Measurements from ENCODE around the gene NFE2.

The NFE2 gene

DNA sequence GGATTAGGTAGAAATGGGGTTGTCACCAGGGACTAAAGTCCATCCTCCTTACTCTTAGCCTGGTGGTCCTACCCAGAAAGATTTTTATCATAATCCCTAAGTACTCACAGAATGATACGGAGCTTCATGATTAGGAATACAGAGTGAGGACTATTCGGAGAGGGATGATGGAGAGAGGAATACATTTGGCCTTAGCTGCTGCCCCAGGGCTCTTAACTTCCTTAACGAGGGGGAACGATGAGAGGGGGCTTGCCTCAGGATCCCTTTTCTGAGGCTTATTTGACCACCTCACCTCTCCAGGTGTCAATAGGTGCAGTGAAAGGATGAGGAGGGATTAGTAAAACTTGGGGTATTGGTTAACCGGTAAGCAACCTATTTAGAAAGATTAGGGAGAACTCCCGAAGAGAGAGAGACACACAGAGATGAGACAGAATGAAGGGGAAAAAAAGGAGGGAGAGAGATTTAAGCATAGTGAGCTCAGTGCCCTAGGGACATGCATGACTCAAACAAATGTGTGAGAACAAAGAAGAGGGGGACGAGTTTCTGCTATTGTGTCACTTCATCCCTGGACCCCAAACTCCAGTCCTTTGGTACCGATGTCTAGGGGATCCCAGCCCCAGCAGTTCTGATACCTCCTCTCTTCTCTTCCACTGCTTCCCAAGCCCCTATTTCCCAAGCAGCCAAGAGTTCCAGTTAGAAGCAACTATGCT, 1.1 kb downstream of the NFE2 start:
- no peak for ATAC-seq

DNA sequence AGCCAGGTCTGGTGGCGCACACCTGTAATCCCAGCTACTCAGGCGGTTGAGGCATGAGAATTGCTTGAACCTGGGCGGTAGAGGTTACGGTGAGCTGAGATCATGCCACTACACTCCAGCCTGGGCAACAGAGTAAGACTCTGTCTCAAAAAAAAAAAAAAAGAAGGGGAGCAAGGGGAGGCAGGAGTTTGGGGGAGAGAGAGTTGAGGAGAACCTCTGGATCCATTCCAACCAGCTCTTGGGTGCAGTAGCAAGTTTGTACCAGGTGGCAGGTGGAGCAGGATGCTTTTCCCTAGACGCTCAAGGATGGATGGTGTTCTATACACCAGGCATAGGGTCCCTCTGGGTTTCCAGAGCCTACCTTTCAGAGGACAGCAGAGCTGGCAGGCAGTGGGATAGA, 1.9 kb downstream of the NFE2 start:
- ATAC-seq: no peak
- no peak for TF ChIP-seq GLIS3 (CRISPR knock-in tag; IDR thresholded peaks at IDR 0.05)
- TF ChIP-seq ZNF70 (CRISPR knock-in tag; IDR thresholded peaks at IDR 0.05): no peak
- no peak for TF ChIP-seq ZFP30 (CRISPR knock-in tag; IDR thresholded peaks at IDR 0.05)
- no peak for TF ChIP-seq ARNTL (CRISPR knock-in tag; IDR thresholded peaks at IDR 0.05; ENCODE audit: borderline replicate concordance, low read depth)
- no peak for TF ChIP-seq TCF4 (CRISPR knock-in tag; IDR thresholded peaks at IDR 0.05; ENCODE audit: borderline replicate concordance)
- no peak for TF ChIP-seq RARB (CRISPR knock-in tag; IDR thresholded peaks at IDR 0.05)
- no peak for TF ChIP-seq ZNF565 (CRISPR knock-in tag; conservative IDR thresholded peaks at IDR 0.05; ENCODE audit: low read depth)
- TF ChIP-seq ZFP3 (CRISPR knock-in tag; IDR thresholded peaks at IDR 0.05): no peak
- TF ChIP-seq, protein P1, sequence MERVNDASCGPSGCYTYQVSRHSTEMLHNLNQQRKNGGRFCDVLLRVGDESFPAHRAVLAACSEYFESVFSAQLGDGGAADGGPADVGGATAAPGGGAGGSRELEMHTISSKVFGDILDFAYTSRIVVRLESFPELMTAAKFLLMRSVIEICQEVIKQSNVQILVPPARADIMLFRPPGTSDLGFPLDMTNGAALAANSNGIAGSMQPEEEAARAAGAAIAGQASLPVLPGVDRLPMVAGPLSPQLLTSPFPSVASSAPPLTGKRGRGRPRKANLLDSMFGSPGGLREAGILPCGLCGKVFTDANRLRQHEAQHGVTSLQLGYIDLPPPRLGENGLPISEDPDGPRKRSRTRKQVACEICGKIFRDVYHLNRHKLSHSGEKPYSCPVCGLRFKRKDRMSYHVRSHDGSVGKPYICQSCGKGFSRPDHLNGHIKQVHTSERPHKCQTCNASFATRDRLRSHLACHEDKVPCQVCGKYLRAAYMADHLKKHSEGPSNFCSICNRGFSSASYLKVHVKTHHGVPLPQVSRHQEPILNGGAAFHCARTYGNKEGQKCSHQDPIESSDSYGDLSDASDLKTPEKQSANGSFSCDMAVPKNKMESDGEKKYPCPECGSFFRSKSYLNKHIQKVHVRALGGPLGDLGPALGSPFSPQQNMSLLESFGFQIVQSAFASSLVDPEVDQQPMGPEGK (CRISPR knock-in tag; IDR thresholded peaks at IDR 0.05; ENCODE audit: borderline replicate concordance): no peak
- no peak for TF ChIP-seq ISL1 (CRISPR knock-in tag; IDR thresholded peaks at IDR 0.05)
- no peak for TF ChIP-seq ESRRG (CRISPR knock-in tag; IDR thresholded peaks at IDR 0.05)
- TF ChIP-seq PPARA (CRISPR knock-in tag; IDR thresholded peaks at IDR 0.05; ENCODE audit: borderline replicate concordance): no peak
- TF ChIP-seq OSR1 (CRISPR knock-in tag; IDR thresholded peaks at IDR 0.05): no peak
- TF ChIP-seq ZC3H10 (CRISPR knock-in tag; IDR thresholded peaks at IDR 0.05): no peak
- TF ChIP-seq, protein P2, sequence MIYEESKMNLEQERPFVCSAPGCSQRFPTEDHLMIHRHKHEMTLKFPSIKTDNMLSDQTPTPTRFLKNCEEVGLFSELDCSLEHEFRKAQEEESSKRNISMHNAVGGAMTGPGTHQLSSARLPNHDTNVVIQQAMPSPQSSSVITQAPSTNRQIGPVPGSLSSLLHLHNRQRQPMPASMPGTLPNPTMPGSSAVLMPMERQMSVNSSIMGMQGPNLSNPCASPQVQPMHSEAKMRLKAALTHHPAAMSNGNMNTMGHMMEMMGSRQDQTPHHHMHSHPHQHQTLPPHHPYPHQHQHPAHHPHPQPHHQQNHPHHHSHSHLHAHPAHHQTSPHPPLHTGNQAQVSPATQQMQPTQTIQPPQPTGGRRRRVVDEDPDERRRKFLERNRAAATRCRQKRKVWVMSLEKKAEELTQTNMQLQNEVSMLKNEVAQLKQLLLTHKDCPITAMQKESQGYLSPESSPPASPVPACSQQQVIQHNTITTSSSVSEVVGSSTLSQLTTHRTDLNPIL (CRISPR knock-in tag; IDR thresholded peaks at IDR 0.05; ENCODE audit: low read depth): no peak
- no peak for TF ChIP-seq BACH2 (CRISPR knock-in tag; IDR thresholded peaks at IDR 0.05; ENCODE audit: borderline replicate concordance)
- TF ChIP-seq, protein P3, sequence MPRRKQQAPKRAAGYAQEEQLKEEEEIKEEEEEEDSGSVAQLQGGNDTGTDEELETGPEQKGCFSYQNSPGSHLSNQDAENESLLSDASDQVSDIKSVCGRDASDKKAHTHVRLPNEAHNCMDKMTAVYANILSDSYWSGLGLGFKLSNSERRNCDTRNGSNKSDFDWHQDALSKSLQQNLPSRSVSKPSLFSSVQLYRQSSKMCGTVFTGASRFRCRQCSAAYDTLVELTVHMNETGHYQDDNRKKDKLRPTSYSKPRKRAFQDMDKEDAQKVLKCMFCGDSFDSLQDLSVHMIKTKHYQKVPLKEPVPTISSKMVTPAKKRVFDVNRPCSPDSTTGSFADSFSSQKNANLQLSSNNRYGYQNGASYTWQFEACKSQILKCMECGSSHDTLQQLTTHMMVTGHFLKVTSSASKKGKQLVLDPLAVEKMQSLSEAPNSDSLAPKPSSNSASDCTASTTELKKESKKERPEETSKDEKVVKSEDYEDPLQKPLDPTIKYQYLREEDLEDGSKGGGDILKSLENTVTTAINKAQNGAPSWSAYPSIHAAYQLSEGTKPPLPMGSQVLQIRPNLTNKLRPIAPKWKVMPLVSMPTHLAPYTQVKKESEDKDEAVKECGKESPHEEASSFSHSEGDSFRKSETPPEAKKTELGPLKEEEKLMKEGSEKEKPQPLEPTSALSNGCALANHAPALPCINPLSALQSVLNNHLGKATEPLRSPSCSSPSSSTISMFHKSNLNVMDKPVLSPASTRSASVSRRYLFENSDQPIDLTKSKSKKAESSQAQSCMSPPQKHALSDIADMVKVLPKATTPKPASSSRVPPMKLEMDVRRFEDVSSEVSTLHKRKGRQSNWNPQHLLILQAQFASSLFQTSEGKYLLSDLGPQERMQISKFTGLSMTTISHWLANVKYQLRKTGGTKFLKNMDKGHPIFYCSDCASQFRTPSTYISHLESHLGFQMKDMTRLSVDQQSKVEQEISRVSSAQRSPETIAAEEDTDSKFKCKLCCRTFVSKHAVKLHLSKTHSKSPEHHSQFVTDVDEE (CRISPR knock-in tag; IDR thresholded peaks at IDR 0.05): no peak
- TF ChIP-seq, protein P4, sequence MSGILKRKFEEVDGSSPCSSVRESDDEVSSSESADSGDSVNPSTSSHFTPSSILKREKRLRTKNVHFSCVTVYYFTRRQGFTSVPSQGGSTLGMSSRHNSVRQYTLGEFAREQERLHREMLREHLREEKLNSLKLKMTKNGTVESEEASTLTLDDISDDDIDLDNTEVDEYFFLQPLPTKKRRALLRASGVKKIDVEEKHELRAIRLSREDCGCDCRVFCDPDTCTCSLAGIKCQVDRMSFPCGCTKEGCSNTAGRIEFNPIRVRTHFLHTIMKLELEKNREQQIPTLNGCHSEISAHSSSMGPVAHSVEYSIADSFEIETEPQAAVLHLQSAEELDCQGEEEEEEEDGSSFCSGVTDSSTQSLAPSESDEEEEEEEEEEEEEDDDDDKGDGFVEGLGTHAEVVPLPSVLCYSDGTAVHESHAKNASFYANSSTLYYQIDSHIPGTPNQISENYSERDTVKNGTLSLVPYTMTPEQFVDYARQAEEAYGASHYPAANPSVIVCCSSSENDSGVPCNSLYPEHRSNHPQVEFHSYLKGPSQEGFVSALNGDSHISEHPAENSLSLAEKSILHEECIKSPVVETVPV (CRISPR knock-in tag; IDR thresholded peaks at IDR 0.05): no peak

More for the DNA sequence above, 1.1 kb downstream of the NFE2 start:
- TF ChIP-seq RARB (CRISPR knock-in tag; IDR thresholded peaks at IDR 0.05) (no peak), ESRRG (CRISPR knock-in tag; IDR thresholded peaks at IDR 0.05) (no peak), ZNF8 (CRISPR knock-in tag; IDR thresholded peaks at IDR 0.05) (no peak), TCF4 (CRISPR knock-in tag; IDR thresholded peaks at IDR 0.05; ENCODE audit: borderline replicate concordance) (no peak), TOX (CRISPR knock-in tag; IDR thresholded peaks at IDR 0.05; ENCODE audit: borderline replicate concordance) (no peak), GLIS3 (CRISPR knock-in tag; IDR thresholded peaks at IDR 0.05) (no peak), CSDC2 (CRISPR knock-in tag; IDR thresholded peaks at IDR 0.05) (no peak), OSR1 (CRISPR knock-in tag; IDR thresholded peaks at IDR 0.05) (no peak), SNAI2 (CRISPR knock-in tag; IDR thresholded peaks at IDR 0.05) (no peak), ZFP3 (CRISPR knock-in tag; IDR thresholded peaks at IDR 0.05) (no peak), ZFP30 (CRISPR knock-in tag; IDR thresholded peaks at IDR 0.05) (no peak), ARNTL (CRISPR knock-in tag; IDR thresholded peaks at IDR 0.05; ENCODE audit: borderline replicate concordance, low read depth) (no peak), ZC3H10 (CRISPR knock-in tag; IDR thresholded peaks at IDR 0.05) (no peak), ISL1 (CRISPR knock-in tag; IDR thresholded peaks at IDR 0.05) (no peak), BACH2 (CRISPR knock-in tag; IDR thresholded peaks at IDR 0.05; ENCODE audit: borderline replicate concordance) (no peak), PPARA (CRISPR knock-in tag; IDR thresholded peaks at IDR 0.05; ENCODE audit: borderline replicate concordance) (no peak)
- TF ChIP-seq, protein P4 (CRISPR knock-in tag; IDR thresholded peaks at IDR 0.05): no peak
- TF ChIP-seq, protein P3 (CRISPR knock-in tag; IDR thresholded peaks at IDR 0.05): no peak
- TF ChIP-seq, protein P2 (CRISPR knock-in tag; IDR thresholded peaks at IDR 0.05; ENCODE audit: low read depth): no peak
